Stimulated activated CD8-positive, alpha-beta memory T cell treated with anti-CD3 and anti-CD28 coated beads, Interleukin-4, amount 100 ng/mL, for 48 hours (primary cell): ENCODE measurements around the gene FILIP1L.

Experiments used
- DNase-seq: peaks from one replicate; pipeline ENCODE4 v3.0.0-alpha.2; 2020

The FILIP1L gene

DNA sequence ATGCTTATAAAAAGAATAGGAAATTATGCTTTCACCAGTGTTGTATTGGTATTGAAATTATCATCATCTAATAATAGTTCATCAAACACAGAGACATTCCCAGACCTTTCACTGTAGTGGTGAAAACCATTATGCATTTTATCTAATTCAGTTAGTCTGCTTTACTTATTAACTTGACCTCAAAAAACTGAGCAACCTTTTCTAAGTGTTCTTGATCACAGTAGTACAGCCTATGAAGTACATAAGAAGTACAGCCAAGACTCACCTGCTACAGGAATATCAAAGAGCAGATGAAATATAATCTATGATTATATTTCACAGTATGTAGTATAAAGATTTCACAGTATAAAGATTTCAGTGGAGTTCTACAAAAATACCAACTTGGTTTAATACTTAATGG is 75.2 kb downstream of the FILIP1L start:
- no peak for DNase-seq

DNA sequence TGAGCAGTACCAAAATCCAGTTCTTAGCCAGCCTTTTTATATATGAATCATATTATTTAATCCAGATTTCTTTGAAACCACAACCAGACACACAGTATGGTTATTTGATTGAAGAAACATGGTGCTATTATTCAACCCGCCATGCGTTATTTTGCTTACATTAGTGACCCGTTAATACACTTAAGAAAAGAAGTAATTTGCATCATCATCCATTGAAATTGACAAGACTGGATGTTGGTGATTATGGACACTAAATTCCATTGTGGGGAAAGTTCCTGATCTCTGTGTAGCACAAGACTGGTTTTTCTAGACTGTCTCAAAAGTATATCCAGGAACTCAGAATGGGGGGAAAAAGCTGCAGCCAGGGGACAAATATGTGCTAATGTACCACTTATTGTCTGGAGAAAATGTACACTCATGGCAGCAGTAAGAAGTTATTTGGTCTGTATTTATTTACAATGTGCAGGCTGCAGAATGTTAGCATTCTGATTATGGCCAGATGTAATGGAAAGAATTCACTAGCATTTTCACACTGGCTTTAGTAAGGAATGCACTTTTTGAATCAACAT is 80.3 kb downstream of the FILIP1L start:
- DNase-seq = no peak

DNA sequence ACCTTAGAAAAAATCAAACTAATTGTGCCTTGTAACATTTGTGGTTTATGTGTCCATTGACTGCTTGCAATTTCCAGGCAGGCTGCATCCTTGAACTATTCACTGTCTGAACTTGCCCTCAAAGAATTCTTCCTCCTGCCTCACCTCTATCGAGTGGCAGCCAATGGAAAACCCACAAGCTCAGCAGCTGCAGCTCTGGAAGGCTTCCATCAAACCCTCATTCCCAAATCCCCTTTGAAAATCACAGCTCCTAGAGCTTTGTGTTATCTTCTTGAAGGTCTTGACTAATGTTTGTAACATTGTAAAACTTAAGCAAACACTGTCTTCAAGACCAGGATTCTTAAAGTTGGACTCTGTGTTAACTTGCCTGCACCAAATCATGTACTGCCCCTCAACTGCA is 81.1 kb downstream of the FILIP1L start:
- no peak for DNase-seq

DNA sequence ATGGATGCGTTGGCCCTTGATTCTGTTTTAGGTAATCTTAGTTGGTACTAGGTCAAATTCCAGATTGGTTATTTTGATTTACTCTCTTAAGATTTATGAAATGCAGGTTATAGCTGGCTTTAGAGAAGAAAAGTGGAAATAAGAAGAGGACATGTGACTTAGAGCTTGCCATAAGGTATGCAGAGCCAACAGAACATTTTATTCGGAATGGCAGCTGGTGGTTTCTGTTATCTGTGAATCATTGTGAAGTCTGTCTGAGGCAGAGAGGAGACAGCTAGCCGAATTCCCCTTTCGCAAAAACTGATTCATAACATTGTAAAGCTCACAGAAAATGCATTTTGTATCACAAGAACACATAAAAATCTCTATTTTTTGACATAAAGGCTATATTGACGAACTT is 82.1 kb downstream of the FILIP1L start:
- DNase-seq = no peak

DNA sequence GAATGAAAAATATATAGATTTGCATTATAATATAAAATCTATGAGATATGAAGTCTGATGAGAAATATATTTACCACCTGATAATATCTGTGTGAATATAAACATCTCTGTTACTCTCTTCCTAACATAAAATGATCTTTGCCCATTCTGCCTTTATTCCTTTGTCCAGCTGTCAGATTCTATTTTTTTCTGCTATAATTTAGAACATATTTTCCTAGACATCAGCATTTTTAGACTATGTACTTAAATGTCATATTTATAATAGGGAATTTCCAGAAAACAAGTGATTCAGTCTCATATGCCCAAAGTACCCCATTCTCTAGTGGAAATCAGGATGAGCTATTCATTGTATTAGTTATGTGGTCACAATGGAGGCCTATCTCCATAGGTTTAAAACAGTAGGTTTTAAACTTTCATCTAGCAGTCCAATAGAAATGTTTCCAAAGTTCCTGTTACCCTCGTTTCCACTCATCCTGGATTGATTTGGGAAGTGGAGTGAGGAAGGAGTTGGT is 83.3 kb downstream of the FILIP1L start:
- no peak for DNase-seq

DNA sequence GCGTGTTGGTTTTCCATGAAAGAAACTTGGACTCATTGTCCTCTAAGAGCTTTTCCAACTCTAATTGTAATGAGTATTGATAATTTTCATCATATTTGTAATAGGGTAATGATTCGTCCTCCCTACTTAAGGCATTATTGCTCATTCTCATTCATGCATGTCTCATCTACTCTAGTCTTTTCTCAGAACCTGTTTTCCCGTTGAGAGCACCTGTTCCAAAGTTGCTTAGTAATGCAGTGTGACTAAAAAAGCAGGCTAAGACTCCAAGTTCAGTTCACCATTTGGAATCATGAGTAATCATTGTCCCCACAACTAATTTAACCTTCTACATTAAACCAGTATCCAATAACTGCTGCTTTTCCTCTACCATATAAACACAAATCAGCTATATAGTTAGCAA is 84.0 kb downstream of the FILIP1L start:
- DNase-seq = no peak

DNA sequence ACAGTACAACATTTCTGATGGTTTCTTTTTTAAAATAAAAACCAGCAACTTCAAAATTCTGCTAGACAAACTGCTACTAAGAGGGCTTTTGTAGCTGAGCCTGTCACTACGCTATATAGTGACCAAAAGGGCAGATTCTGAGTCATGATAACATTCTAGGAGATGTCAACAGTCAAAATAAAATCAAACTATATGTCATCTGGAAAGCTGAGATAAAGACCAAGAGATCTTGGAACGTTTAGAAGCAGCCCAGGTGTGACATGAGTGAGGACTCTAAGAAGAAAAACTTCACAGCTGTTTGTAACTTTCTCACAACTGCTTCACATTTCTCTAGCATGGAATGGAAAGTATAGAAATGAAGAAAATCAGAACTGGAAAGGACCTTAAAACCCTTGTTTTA is 84.6 kb downstream of the FILIP1L start:
- DNase-seq = no peak

DNA sequence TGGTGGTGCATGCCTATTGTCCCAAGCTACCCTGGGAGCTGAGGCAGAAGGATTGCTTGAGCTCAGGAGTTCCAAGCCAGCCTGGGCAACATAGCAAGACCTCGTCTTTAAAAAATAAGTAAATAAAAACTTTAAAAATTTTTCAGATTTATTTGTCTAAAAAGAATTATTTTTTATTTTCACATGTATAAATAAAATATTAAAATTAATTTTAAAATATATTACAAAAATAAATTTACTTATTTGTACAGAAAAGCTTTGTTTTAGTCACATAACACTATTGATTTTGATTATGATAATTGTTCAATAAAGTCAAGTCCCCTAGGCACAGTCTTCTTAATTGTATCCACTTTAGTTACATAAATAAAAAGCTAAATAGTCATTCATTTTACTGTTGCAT is 85.2 kb downstream of the FILIP1L start:
- no peak for DNase-seq

DNA sequence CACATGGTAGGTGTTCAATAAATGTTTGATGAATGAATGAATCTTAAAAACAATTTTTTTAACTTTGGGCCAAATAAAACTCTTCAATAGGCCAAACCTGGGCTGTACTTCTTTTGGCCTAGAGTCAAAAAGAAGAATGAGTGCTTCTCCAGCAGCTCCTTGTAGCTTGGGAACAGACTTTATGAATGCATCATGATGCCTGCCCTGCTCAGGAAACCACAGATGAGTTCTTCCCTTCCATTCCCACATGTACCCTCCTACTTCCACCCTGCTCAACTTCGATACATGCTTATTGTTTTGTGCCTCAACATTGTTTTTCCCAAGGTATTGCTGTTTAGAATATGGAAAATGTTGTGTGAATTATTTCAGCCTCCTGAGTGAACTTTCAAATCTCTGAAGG is 87.0 kb downstream of the FILIP1L start:
- DNase-seq = no peak

DNA sequence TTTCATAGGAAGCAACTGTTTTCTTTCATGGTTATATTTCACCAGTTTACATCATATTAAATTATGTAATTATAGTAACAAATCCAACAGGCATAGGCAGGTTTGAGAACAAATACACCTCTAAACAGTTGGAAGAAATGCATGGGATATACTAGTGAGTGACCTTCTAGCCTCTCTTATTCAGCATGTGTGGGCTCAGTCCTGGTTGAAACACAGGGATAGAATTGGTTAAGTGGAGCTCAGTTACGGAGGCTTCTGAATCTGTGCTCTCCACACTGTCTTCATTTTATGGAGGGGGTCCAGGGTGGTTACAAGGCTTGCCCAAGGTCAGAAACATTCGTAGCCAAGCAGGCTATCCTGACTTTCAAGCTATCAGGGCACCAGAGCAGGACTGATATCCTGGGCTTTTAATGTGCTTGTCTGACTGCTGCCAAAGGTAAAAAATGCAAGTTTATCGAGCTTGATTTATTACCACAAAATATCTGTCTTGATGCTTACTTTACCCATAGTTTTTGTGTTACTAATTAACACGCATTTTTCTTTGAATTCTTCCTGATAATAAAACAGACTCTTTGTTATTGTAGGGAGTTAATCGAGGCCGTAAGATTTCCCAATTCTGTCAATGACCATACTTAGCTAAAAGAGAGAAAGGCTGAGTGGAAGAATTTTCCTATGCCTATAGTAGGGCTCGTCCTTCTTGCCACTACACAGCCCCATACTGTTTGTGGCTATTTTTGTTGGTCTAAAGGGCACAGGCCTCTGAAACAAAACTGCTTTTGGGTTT is 89.6 kb downstream of the FILIP1L start:
- DNase-seq = no peak

DNA sequence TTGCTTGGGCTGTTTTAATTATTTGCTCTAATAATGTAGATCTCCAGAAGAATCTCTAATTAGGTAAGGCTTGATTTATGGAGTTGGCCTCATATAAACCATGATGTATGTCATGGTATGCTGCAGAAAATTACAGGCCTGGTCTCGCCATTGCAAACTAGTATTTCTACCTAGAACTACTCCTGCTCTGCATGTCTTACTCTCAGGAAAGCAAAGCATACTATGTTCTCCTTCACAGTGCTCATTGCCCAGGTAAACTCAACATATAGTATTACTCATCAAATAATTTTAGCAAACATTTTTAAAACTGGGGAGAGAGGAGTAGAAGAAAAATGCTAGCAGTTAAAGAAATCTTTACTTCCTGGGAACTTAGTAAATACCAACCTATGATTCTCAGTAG is 90.7 kb downstream of the FILIP1L start:
- no peak for DNase-seq

DNA sequence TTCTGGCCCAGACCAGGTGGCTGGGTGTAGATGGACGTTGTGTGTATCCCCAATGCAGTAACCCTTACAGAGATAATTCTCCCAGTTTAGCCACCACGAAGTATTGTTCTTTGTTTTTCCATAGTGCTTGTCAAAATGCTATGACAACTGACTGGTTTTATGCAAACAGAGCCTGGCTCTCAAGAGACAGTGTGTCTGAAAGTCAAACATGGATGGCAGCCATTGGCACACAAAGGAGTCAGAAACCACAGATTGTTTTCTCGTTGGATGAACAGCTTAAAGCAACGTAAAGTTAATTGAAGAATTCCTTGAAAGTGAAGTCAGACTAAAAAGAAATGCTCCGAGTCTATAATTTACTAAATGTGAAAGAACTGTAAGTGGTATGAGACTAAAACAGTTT is 91.2 kb downstream of the FILIP1L start:
- DNase-seq = no peak

DNA sequence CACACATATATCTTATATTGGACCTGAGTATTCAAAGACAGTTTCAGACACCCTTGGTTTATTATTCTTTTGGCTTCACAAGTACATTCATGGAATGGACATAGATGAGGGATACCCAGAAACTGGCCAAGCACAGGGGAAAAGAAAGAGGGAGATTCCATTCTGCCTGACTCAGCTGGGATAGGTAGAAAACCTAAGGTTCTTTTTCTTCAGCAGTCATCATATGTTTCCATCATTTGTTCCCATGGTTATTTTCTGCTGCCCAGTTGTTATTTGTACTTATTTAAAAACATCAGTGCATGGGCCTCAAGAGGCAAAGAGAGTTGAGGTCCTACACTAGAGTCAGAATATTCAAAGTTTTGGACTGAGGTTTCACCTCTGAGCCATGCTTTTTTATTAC is 91.8 kb downstream of the FILIP1L start:
- DNase-seq = no peak

DNA sequence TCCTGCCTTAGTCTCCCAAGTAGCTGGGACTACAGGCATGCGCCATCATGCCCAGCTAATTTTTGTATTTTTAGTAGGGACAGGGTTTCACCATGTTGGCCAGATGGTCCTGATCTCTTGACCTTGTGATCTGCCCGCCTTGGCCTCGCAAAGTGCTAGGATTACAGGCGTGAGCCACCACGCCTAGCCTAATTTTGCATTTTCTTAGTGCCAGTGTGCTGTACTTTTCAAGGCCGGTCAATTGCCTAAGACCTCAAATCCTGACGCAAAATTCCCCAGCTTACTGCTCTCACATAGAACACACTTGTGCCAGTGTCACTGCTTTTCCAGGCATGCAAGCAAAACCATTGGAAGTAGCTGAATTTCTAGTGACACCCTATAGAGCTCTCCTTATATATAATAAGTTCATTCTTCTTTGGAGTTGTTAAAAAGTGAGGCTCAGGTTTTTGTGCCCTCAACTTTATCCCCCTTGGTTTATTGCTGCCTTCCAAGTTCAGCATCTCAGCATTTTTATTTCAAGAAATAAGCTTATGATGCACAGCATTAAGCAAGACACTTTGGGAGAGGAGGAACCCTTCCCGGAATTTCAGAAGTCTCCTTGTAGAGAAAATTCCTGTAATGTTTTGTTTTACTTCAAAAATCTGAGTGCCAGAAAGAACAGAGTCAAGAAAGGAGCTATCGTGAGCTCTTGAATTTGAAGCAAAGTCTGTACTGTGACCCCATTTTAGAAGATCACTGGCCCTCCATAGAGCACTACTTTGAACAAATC is 93.2 kb downstream of the FILIP1L start:
- DNase-seq = no peak

DNA sequence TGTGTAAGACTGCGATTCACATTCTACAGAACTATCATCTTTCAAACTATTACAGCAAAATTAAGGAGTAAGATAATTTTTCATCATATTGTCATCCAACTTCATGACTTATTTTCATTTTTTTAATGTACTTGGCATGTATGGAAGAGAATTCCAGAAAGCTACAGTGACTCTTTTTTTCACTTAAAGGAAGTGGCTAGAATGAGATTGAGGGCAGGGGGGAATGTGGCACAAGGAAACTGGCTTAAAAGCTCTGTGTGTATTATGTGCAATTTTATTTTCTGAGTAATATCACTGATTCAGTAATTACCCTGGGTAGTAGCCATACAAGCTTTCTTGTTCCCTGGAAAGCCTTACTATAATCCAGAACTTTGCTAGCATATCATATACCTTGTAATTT is 94.6 kb downstream of the FILIP1L start:
- DNase-seq = no peak

DNA sequence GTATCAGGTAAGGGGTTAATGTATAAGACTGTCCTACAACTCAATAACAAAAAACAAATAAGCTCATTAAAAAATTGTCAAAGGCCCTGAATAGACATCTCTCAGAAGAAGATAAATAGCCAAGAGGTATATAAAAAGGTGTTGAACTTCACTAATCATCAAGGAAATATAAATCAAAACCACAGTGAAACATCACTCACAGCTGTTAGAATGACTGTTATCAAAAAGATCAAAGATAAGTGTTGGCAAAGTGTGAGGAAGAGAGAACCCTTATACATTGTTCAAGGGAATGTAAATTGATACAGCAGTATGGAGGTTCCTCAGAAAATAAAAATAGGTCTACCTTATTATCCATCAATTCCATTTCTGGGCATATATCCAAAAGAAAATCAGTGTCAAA is 95.5 kb downstream of the FILIP1L start:
- DNase-seq = no peak

DNA sequence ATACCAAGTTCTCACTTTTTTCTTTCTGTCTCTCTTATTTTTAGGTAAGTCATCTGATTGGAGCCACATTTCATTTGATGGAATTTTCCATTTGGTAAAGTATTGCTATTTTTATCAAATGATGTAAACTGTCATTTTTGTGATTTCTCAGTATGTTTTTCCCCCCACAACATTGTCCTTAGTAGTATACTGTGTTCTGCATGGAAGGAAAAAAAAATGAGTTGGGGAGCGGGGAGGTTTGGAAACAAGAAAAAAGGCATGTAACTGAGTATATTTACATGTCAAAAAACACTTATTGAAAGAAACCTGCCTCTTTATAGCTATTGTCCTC is 104.2 kb downstream of the FILIP1L start:
- no peak for DNase-seq

DNA sequence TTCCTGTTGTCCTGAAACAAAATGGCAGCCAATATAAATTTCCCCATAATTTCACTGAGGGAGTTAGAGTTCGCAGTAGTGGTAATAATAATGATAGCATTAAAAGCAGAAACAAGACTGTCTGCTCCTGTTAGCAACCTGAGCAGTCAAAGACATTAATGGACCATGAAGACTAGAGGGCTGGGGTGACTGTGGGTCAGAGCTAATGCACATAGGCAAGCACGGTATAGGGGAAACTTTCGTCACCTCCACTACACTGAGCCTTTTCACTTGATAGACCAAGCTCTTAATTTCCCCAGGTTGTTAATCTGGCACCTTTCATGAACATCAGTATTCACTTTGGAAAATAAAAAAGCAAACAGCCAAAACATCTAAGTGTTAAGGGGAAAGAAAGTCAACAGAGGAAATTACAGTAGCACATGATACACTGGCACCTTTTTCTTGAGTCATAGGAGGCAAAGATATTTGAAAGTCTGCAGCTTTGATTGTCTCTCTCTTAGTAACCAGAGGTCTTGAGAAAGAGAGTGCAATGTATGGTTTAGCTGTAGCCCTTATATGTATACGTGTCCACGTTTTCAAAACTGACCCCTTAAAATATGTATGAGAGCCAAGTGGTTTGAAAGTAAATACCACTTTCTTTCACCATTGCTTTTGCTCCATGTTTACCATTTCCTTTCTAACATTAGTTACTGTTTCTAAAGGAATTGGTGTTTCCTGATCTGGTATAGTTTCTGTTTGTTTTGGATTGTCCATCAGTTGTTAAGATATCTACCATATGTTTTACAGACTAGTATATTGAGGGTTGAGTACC is 104.8 kb downstream of the FILIP1L start:
- DNase-seq = no peak

DNA sequence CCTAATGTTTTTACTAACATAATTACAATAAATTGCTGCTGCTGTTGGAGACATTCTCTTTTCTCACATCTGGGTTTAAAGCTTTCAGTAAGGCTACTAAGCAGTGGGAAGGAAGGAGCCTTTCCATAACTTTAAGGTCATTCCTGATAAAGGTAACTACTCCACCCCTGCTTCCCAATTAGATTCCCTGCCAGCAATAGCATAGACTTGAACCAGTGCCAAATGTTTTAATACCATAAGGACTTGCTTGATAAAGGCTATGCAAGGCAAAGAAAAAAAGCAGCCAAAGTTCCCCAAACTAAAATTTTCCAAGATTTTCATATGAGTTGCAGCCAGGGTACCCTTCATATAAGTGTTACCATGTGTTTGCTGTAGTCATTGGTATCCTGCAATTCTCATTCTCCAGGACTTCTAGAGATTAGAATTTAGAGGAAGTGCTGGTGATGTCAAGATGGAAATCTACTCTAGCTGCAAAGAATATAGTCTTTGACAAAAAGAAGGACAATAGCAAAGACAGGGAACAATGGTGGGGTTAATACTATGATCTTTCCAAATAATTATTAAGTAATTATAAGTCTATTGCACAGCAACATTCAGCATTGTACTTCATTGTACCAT is 106.1 kb downstream of the FILIP1L start:
- no peak for DNase-seq

DNA sequence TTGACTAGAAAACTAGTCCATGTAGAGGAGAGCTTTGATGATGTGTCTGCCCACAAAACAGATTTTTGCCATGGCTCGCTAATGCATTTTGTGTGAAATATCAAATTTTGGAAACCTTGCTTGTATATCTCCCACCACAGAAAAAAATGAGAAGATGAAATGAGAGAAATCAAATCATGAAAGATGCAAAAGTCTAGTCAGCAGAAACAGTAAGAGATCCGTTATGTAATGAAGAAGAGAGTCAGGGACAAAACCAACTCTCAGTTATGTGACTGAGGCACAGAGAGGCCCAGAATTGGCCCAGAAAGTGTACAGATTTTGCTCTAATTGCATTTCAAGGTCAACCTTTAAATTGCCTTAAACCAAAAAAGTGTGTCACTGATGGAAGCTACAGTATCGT is 107.0 kb downstream of the FILIP1L start:
- DNase-seq = no peak

DNA sequence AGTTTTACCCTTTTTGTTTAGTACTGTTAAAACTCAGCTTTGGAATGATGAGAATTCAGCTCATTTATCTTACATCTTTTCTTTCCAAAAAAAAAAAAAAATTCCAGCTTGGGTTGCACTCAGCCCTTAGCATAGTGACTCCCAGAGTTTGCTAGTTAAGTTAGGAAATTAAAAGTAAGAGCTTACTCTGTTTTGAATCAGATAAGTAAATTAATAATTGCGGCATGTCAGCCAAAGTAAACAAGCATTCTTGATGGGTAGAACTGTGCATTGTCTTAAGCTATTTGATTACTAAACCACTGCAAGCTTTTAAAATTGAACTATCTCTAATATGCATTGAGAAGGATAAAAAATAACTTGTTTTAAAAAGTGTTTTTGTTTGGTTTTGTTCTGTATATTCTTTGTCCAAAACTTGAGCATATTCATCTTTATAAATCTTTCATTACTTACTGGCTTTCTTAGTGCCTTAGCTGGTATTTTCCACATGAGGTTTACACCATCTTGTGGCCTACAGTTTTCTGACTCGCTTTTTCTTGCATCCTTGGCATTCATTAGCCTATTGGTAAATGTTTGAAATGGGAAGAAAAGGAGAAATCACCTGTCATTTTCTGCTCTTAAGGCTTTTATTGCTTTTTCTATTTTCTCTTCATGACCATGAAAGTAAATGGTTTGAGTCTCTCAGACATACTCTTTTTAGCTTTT is 107.6 kb downstream of the FILIP1L start:
- DNase-seq = no peak
